Gastrocnemius medialis (tissue), 4 donors: ENCODE measurements around the gene ZDHHC15.
"Not testable (repeated sequence)": the region's sequence is repeated elsewhere in the genome, so short reads cannot be mapped to it uniquely, and the experiment has no call there.

Experiments
- POLR2A ChIP-seq, 2 donors: fragments of 450-650 bp; IDR thresholded peaks; one replicate each; pipeline ENCODE4 v1.6.1; 2017; ENCODE audit warnings: antibody characterized with exemption in 2 of 2, mild to moderate bottlenecking in 2 of 2, moderate library complexity in 2 of 2
- TF ChIP-seq, protein P1 (sequence below), 5 experiments: fragments of 450-650 bp in 3 of 5; fragments of 200-600 bp in 2 of 5; sonication (generic) in 2 of 5; IDR thresholded peaks in 4 of 5; conservative IDR thresholded peaks in 1 of 5; 1 replicate in 4 of 5; 2 replicates in 1 of 5; pipeline ENCODE4 v1.5.1; 2016 to 2019; ENCODE audit warnings: antibody characterized with exemption in 5 of 5, mild to moderate bottlenecking in 3 of 5, moderate library complexity in 3 of 5

DNA sequence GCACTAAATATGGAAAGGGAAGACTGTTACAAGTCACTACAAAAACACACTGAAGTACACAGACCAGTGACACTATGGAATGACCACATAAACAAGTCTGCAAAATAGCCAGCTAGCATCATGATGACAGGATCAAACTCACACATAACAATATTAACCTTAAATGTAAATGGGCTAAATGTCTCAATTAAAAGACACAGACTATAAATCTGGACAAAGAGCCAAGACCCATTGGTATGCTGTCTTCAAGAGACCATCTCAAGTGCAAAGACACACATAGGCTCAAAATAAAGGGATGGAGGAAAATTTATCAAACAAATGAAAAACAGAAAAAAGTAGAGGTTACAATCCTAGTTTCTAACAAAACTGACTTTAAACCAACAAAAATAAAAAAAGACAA lies 61.1 kb downstream of the ZDHHC15 start:
- TF ChIP-seq, protein P1, sequence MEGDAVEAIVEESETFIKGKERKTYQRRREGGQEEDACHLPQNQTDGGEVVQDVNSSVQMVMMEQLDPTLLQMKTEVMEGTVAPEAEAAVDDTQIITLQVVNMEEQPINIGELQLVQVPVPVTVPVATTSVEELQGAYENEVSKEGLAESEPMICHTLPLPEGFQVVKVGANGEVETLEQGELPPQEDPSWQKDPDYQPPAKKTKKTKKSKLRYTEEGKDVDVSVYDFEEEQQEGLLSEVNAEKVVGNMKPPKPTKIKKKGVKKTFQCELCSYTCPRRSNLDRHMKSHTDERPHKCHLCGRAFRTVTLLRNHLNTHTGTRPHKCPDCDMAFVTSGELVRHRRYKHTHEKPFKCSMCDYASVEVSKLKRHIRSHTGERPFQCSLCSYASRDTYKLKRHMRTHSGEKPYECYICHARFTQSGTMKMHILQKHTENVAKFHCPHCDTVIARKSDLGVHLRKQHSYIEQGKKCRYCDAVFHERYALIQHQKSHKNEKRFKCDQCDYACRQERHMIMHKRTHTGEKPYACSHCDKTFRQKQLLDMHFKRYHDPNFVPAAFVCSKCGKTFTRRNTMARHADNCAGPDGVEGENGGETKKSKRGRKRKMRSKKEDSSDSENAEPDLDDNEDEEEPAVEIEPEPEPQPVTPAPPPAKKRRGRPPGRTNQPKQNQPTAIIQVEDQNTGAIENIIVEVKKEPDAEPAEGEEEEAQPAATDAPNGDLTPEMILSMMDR (IDR thresholded peaks at IDR 0.05 in 4 of 5, conservative IDR thresholded peaks at IDR 0.05 in 1 of 5) = not testable (repeated sequence)
- TF ChIP-seq POLR2A (IDR thresholded peaks at IDR 0.05) = not testable (repeated sequence)
